HG03460 (cell line): ENCODE results near the gene RYR2.
"Not testable (repeated sequence)": the region's sequence is repeated elsewhere in the genome, so short reads cannot be mapped to it uniquely, and the experiment has no call there.

Experiments used
- ATAC-seq: cut with Tn5 transposase; IDR thresholded peaks from one replicate; pipeline ENCODE4 v1.9.1; 2021; ENCODE audit not compliant: unreplicated experiment

RYR2 gene

GRCh38 chr1:237527761-237528160 lies 485.8 kb downstream of the RYR2 start:
- ATAC-seq = no peak

GRCh38 chr1:237528545-237528944 lies 486.6 kb downstream of the RYR2 start:
- no peak for ATAC-seq

DNA sequence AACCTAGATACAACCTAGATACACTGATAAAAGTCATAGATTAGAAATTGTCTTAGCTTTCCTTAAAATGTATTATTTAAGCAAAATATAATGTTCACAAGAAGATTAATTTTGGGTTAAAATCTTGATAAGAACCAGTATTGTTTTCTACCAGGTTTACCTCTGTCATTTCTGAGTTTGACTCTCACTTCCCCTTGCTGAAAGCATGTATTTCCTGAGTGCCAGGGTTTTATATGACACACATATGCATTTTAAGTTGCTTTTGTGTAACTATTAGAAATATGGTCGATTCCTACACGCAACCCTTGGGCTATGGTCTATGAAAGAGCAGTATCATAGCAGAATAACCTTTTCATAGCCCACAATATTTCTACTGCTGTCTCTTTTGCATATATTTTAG lies 497.1 kb downstream of the RYR2 start:
- ATAC-seq = no peak

GRCh38 chr1:237542525-237543418 lies 500.8 kb downstream of the RYR2 start:
- no peak for ATAC-seq

DNA sequence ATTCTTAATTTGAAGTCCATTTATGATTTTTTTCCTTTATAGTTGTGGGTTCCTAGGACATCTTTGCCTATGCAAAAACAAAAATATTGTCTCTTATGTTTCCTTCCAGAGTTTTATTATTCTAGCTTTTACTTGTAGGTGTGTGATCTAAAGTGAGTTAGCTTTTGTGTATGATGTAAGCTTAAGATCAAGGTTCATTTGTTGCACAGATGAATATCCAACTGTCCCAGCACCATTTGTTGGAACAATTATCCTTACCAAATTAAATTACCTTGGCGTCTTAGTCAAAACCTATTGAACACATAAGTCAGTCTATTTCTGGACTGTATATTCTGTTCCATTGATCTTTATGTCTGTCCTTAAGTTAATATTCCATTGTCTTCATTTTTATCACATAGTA lies 511.1 kb downstream of the RYR2 start:
- ATAC-seq = no peak

GRCh38 chr1:237556911-237557310 lies 514.9 kb downstream of the RYR2 start:
- no peak for ATAC-seq

DNA sequence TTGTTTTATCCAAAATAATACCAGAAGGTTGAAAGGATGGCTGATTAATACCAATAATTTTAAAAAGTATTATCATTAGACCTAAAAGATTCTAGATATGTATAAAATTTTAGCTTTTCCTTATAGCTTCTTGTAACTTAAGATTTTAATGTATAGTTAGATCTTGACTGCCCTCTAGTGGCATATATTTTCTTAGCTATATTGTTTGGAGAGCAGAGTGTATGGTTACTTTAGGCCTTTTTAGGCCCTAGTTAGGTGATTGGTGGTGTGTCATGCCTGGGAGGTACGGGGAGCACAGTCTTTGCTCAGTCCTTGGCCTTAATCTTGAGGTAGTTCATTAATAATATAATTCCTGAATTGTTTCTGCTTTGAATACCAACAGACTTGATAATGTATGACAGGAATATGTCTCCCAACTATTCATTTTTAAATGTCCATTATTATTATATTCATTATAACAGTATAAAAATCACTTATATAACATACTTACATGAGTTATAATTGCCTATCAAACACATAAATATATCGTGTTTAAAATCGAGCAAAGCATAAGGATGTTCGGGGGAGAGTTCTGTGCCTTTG lies 520.3 kb downstream of the RYR2 start:
- ATAC-seq = peak; percentile 85

DNA sequence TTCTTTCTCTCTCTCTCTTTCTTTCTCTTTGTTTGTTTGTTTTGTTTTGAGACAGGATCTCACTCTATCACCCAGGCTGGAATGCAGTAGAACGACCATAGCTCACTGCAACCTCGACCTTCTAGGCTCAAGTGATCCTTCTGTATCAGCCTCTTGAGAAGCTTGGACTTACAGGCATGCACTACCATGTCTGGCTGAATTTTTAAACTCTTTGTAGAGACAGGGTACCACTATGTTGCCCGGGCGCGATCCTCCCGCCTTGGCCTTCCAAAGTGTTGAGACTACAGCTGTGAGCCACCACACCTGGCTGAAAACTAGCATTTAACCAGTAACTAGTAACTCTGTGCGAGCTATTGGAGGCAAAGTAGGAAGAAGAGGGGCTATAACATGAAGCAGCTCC lies 523.3 kb downstream of the RYR2 start:
- ATAC-seq = no peak

DNA sequence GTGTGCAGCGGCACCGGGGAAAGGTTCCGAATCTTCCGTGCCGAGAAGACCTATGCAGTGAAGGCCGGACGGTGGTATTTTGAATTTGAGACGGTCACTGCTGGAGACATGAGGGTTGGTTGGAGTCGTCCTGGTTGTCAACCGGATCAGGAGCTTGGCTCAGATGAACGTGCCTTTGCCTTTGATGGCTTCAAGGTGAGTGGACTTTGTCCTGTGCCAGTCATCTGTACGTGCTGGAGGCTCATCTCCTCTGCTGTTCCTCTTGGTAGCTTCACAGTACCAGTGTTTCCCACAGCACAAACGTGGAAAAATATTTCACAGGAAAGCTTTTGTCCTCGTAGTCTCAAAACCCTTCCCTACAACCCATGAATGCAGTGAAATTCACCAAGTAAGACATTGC lies 524.6 kb downstream of the RYR2 start:
- ATAC-seq = no peak

DNA sequence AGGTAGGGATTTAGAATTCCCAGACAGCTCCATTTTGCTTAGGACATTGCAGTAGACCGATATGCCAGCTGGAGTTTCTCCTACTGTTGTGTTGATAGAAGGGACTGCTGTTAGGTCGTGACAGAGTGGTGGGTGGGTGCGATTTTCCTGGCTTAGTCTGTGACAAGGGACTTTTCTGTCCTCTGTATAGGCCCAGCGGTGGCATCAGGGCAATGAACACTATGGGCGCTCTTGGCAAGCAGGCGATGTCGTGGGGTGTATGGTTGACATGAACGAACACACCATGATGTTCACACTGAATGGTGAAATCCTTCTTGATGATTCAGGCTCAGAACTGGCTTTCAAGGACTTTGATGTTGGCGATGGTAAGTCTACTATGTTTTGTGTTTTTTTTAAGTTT lies 527.0 kb downstream of the RYR2 start:
- ATAC-seq = no peak

- no peak for ATAC-seq
These were observed 528.5 kb downstream of the RYR2 start for GRCh38 chr1:237570530-237570929.

DNA sequence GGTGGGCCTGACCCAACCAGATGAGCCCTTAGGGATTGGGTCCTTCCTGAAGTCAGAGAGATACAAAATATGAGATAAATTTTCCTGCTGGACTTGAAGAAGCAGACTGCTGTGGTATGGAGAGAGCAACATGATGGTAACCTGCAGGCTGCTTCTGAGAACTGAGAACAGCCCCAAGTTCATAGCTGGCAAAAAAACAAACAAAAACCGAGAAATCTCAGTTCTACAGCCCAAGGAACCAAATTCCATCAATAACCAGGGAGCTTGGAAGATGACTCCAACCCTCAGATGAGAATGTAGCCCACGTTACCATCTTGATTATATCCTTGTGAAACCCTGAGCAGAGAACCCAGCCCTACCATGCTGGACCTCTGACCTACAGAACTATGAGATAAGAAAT lies 532.6 kb downstream of the RYR2 start:
- no peak for ATAC-seq

DNA sequence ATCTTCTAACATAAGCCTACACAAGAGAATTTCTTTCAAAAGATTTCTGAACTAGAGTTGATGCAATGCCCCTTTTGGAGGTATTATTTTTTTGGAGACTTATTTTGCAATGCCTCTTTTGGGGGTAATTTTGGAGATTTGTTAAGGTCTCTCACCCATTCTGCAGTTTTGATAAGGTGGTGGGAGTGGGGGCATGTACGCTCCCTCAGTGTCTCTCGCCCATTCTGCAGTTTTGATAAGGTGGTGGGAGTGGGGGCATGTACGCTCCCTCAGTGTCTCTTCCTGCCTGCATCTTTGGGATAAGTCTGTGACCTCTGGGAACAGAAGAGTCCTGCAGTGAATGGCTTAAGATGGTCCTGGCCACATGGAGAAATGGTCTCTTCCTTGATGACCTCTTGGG lies 536.6 kb downstream of the RYR2 start:
- no peak for ATAC-seq

DNA sequence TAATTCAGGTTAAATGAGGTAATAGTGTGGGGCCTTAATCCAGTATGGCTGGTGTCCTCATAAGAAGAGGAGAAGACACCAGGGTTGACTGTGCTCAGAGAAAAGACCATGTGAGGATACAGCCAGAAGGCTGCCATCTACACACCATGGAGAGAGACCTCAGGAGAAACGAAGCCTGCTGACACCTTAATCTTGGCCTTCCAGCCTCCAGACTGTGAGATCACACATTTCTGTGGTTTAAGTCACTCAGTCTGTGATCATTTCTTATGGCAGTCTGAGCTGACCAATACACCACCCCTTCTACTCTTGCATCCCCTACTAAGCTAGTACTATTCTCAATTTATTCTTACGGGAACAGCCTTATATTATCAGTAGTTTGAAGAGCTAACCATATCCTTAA lies 538.7 kb downstream of the RYR2 start:
- no peak for ATAC-seq

- ATAC-seq = no peak
These were observed 541.3 kb downstream of the RYR2 start for GRCh38 chr1:237583270-237583669.

DNA sequence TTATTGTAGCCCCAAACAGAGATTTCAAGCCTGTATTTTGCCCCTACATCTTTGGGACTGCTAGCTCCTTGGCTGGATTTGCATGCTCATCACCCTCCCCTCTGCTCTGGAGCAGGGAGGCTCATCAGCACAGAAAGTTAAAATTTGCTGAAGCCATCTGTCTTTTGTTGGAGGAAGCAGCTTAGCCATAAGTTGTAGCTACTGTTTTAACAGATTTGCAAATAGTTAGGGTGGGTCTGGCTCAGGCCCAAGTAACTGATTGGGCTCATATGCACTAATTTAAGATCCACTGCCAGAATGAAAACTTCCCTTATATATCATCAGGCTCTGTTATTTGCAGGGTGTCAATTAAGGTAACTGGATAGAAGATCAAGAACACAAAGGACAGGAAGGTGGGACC lies 541.8 kb downstream of the RYR2 start:
- no peak for ATAC-seq

DNA sequence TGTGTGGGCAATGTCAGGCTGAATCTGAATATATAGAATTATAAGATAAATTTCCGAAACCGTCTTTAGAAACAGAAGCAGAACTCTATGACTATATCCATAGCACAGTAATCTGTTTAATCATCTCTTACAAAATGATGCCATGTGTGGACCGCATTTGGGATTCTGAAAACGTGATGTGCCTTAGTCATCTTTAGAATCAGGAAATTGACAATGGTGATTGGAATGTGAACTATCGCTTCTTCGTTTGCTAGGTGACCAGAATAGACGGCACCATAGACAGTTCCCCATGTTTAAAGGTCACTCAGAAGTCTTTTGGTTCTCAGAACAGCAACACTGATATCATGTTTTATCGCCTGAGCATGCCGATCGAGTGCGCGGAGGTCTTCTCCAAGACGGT lies 548.4 kb downstream of the RYR2 start:
- no peak for ATAC-seq

GRCh38 chr1:237591353-237591752 lies 549.4 kb downstream of the RYR2 start:
- no peak for ATAC-seq

DNA sequence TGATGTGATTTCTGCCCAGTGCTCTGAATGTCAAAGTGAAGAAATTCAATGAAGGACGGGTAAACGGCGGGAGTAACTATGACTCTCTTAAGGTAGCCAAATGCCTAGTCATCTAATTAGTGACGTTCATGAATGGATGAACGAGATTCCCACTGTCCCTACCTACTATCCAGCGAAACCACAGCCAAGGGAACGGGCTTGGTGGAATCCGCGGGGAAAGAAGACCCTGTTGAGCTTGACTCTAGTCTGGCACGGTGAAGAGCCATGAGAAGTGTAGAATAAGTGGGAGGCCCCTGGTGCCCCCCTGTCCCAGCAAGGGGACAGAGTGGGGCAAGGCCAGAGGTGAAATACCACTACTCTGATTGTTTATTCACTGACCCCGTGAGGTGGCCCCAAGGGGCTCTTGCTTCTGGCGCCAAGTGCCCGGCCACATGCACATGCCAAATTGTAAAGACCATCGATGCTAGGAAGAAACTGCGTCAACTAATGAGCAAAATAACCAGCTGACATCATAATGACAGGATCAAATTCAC lies 561.1 kb downstream of the RYR2 start:
- ATAC-seq = not testable (repeated sequence)

DNA sequence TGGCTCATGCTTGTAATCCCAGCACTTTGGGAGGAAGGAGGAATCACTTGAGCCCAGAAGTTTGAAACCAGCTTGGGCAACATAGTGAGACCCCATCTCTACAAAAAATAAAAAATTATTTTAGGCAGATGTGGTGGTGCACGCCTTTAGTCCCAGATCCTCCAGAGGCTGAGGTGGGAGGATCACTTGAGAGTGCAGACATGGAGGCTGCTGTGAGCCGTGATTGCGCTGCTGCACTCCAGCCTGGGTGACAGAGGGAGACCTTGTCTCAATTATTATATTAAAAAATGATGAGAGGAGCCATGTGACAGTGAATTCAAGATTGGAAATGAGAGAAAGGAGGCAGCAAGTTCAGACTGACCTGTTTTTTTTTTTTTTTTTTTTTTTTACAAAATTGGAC lies 566.4 kb downstream of the RYR2 start:
- no peak for ATAC-seq

GRCh38 chr1:237610157-237610556 lies 568.2 kb downstream of the RYR2 start:
- ATAC-seq = no peak

GRCh38 chr1:237613984-237614383 lies 572.0 kb downstream of the RYR2 start:
- no peak for ATAC-seq
